KMS-11 (cell line): ENCODE measurements around the gene TESPA1.
"Not testable (repeated sequence)": the region's sequence is repeated elsewhere in the genome, so short reads cannot be mapped to it uniquely, and the experiment has no call there.

Source experiments
- H2AFZ ChIP-seq: fragments of 200-600 bp; sonication (generic); 2 replicates; pipeline ENCODE4 v1.6.1; 2016; ENCODE audit warnings: antibody characterized with exemption, mixed run types, low read depth
- H3K27ac ChIP-seq: fragments of 200-600 bp; sonication (generic); 2 replicates; pipeline ENCODE4 v1.6.1; 2016; ENCODE audit warnings: mild to moderate bottlenecking, mixed run types
- H3K27me3 ChIP-seq: fragments of 200-600 bp; sonication (generic); 2 replicates; pipeline ENCODE4 v1.6.1; 2017; ENCODE audit warnings: mild to moderate bottlenecking, low read depth, mixed run types, moderate library complexity; ENCODE audit not compliant: insufficient read depth
- H3K36me3 ChIP-seq: fragments of 200-600 bp; sonication (generic); 2 replicates; pipeline ENCODE4 v1.6.1; 2017; ENCODE audit warnings: mild to moderate bottlenecking, mixed run types; ENCODE audit not compliant: insufficient read depth
- H3K4me1 ChIP-seq: fragments of 200-600 bp; sonication (generic); 2 replicates; pipeline ENCODE4 v1.6.1; 2016; ENCODE audit warnings: mild to moderate bottlenecking, low read depth, mixed run types; ENCODE audit not compliant: poor library complexity, severe bottlenecking
- H3K4me2 ChIP-seq: fragments of 200-600 bp; sonication (generic); 2 replicates; pipeline ENCODE4 v1.7.0; 2016; ENCODE audit warnings: mild to moderate bottlenecking, mixed run types
- H3K4me3 ChIP-seq: fragments of 200-600 bp; sonication (generic); IDR thresholded peaks from 2 replicates; pipeline ENCODE4 v1.6.1; 2017; ENCODE audit warnings: low read depth, low read length, mixed read lengths; ENCODE audit not compliant: insufficient read depth
- H3K79me2 ChIP-seq: fragments of 200-600 bp; sonication (generic); 2 replicates; pipeline ENCODE4 v1.6.1; 2016; ENCODE audit warnings: low read depth, mixed run types; ENCODE audit not compliant: insufficient read depth
- H3K9ac ChIP-seq: fragments of 200-600 bp; sonication (generic); 2 replicates; pipeline ENCODE4 v1.6.1; 2016; ENCODE audit warnings: mild to moderate bottlenecking, mixed run types
- H4K20me1 ChIP-seq: fragments of 200-600 bp; sonication (generic); 2 replicates; pipeline ENCODE4 v1.6.1; 2016; ENCODE audit warnings: mild to moderate bottlenecking, mixed run types; ENCODE audit not compliant: insufficient read depth
- CTCF ChIP-seq: fragments of 200-600 bp; sonication (generic); conservative IDR thresholded peaks from 2 replicates; pipeline ENCODE4 v1.6.1; 2017; ENCODE audit warnings: low read depth, mild to moderate bottlenecking, antibody characterized with exemption, low read length, moderate library complexity, mixed read lengths

TESPA1 gene

GRCh38 chr12:54988402-54989054, 4.0 kb upstream of the TESPA1 start:
- Histone ChIP-seq H3K27ac (no peak overlapping the region), H3K9ac (no peak overlapping the region), H4K20me1 (no peaks in the 10 kb centered on the region), H3K4me1 (peaks cover 12% of the 10 kb centered on the region), H3K36me3 (no peaks in the 10 kb centered on the region), H2AFZ (no peak overlapping the region), H3K79me2 (no peaks in the 10 kb centered on the region), H3K27me3 (no peaks in the 10 kb centered on the region), H3K4me3 (no peak overlapping the region), H3K4me2 (no peak overlapping the region)
- no peak for TF ChIP-seq CTCF

GRCh38 chr12:54987611-54988231, 3.2 kb upstream of the TESPA1 start:
- H3K4me1 ChIP-seq: peaks cover 12% of the 10 kb centered on the region
- no peak overlapping the region for H2AFZ ChIP-seq

GRCh38 chr12:54986773-54987172, 2.2 kb upstream of the TESPA1 start:
- not testable (repeated sequence) for H3K27me3 ChIP-seq, H2AFZ ChIP-seq, H4K20me1 ChIP-seq, H3K79me2 ChIP-seq, H3K4me3 ChIP-seq, H3K9ac ChIP-seq, H3K27ac ChIP-seq, H3K36me3 ChIP-seq, H3K4me2 ChIP-seq
- H3K4me1 ChIP-seq: peaks cover 12% of the 10 kb centered on the region

More at GRCh38 chr12:54987611-54988231, 3.2 kb upstream of the TESPA1 start:
- Histone ChIP-seq H4K20me1 (no peaks in the 10 kb centered on the region), H3K4me2 (no peak overlapping the region), H3K27ac (no peak overlapping the region), H3K79me2 (no peaks in the 10 kb centered on the region), H3K4me3 (no peak overlapping the region), H3K9ac (no peak overlapping the region), H3K27me3 (no peaks in the 10 kb centered on the region), H3K36me3 (no peaks in the 10 kb centered on the region)
- TF ChIP-seq CTCF: no peak

DNA sequence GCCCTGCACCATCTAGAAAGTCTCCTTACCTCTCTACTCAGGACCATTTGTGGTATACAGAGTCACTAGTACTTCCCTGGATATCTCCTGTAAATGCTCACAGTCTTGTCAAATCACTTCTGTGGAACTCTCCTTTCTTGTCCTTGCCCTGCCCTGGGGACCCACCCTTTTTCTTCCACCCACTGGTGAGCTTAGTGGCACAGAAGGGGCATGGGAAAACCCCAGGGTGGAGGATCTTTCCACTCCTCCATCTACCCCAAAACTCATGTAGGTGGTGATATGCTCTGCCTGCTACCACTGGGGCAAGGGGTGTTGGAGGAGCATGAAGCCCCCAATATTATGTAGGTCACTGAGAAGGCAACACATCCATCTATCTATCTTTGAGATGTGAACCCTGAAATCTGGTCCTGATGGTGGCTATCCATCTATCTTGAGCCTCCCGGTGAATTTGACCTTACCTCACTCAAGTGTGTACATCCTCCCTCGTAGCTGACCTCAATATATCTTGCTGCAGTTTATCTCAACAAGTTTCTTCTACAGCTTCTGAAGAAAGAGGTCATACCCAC, 943 bp downstream of the TESPA1 start:
- no peaks in the 10 kb centered on the region for H3K27me3 ChIP-seq
- H3K36me3 ChIP-seq: no peaks in the 10 kb centered on the region
- no peak overlapping the region for H2AFZ ChIP-seq
- no peak overlapping the region for H3K4me3 ChIP-seq
- no peaks in the 10 kb centered on the region for H4K20me1 ChIP-seq
- no peak overlapping the region for H3K27ac ChIP-seq
- H3K9ac ChIP-seq: no peak overlapping the region
- H3K4me1 ChIP-seq: peaks cover 7% of the 10 kb centered on the region
- no peak overlapping the region for H3K4me2 ChIP-seq
- no peak for TF ChIP-seq CTCF
- H3K79me2 ChIP-seq: no peaks in the 10 kb centered on the region

- Histone ChIP-seq H4K20me1 (no peaks in the 10 kb centered on the region), H3K4me3 (no peak overlapping the region), H3K4me2 (no peak overlapping the region), H3K36me3 (no peaks in the 10 kb centered on the region), H3K27ac (no peak overlapping the region), H3K9ac (no peak overlapping the region), H2AFZ (no peak overlapping the region), H3K79me2 (no peaks in the 10 kb centered on the region), H3K27me3 (no peaks in the 10 kb centered on the region), H3K4me1 (no peaks in the 10 kb centered on the region)
- TF ChIP-seq CTCF: no peak
These were observed 2.8 kb downstream of the TESPA1 start for GRCh38 chr12:54981796-54982195.
